H9 (cell line): Measurements from ENCODE around the gene LRRC8E. TPM values are rescaled to one million over a fixed set of nuclear protein-coding genes. Genes with fewer than 3 reads are reported as not detected.

Experiments used
- DNase-seq: peaks from one replicate; pipeline ENCODE4 v3.0.0-alpha.2; 2017
- H2AFZ ChIP-seq: one replicate; pipeline ENCODE4 v1.6.1; 2013; ENCODE audit warnings: mild to moderate bottlenecking, low read length, control low read depth, moderate library complexity
- H2AK5ac ChIP-seq: 2 replicates; pipeline ENCODE4 v1.6.1; 2013; ENCODE audit warnings: low read length, control low read depth, mixed read lengths; ENCODE audit not compliant: insufficient read length
- H2BK120ac ChIP-seq: one replicate; pipeline ENCODE4 v1.6.1; 2013; ENCODE audit warnings: low read depth, mild to moderate bottlenecking, low read length, control low read depth, inconsistent platforms; ENCODE audit not compliant: poor library complexity, severe bottlenecking
- H2BK12ac ChIP-seq: 2 replicates; pipeline ENCODE4 v1.6.1; 2013; ENCODE audit warnings: low read length, control low read depth, mixed read lengths, low read depth; ENCODE audit not compliant: insufficient read length
- H2BK15ac ChIP-seq: 2 replicates; pipeline ENCODE4 v1.6.1; 2013; ENCODE audit warnings: low read depth, low read length, control low read depth
- H2BK20ac ChIP-seq: one replicate; pipeline ENCODE4 v1.6.1; 2013; ENCODE audit warnings: low read depth, mild to moderate bottlenecking, low read length, control low read depth, inconsistent platforms; ENCODE audit not compliant: poor library complexity, severe bottlenecking
- H2BK5ac ChIP-seq: 2 replicates; pipeline ENCODE4 v1.6.1; 2013; ENCODE audit warnings: low read length, control low read depth, mixed read lengths; ENCODE audit not compliant: insufficient read length
- H3K14ac ChIP-seq: 2 replicates; pipeline ENCODE4 v1.6.1; 2013; ENCODE audit warnings: low read length, control low read depth; ENCODE audit not compliant: insufficient read depth
- H3K18ac ChIP-seq: 2 replicates; pipeline ENCODE4 v1.6.1; 2013; ENCODE audit warnings: low read depth, mild to moderate bottlenecking, mixed read lengths, low read length, control low read depth; ENCODE audit not compliant: insufficient read length
- H3K23ac ChIP-seq: 2 replicates; pipeline ENCODE4 v1.6.1; 2013; ENCODE audit warnings: low read length, control low read depth, mixed read lengths, low read depth; ENCODE audit not compliant: insufficient read length
- H3K23me2 ChIP-seq: 2 replicates; pipeline ENCODE4 v1.6.1; 2013; ENCODE audit warnings: low read depth, mild to moderate bottlenecking, mixed read lengths, low read length, control low read depth; ENCODE audit not compliant: insufficient read length, poor library complexity, severe bottlenecking
- H3K27ac ChIP-seq: 2 replicates; pipeline ENCODE4 v1.5.1; 2013; ENCODE audit warnings: low read length, control low read depth, mixed read lengths, low read depth; ENCODE audit not compliant: insufficient read length
- H3K27me3 ChIP-seq: 2 replicates; pipeline ENCODE4 v1.6.1; 2013; ENCODE audit warnings: low read length, control low read depth, inconsistent platforms; ENCODE audit not compliant: insufficient read depth
- H3K4ac ChIP-seq: 2 replicates; pipeline ENCODE4 v1.6.1; 2013; ENCODE audit warnings: low read depth, mild to moderate bottlenecking, control low read depth, inconsistent platforms, low read length, moderate library complexity
- H3K4me1 ChIP-seq: 2 replicates; pipeline ENCODE4 v1.6.1; 2013; ENCODE audit warnings: low read length, control low read depth, inconsistent platforms; ENCODE audit not compliant: insufficient read depth
- H3K4me2 ChIP-seq: 2 replicates; pipeline ENCODE4 v1.6.1; 2013; ENCODE audit warnings: low read length, control low read depth, mixed read lengths; ENCODE audit not compliant: insufficient read length, insufficient read depth
- H3K56ac ChIP-seq: 2 replicates; pipeline ENCODE4 v1.6.1; 2013; ENCODE audit warnings: low read depth, mild to moderate bottlenecking, mixed read lengths, low read length, control low read depth; ENCODE audit not compliant: insufficient read length
- H3K79me1 ChIP-seq: 2 replicates; pipeline ENCODE4 v1.6.1; 2013; ENCODE audit warnings: low read depth, mild to moderate bottlenecking, moderate library complexity, low read length, control low read depth, inconsistent platforms; ENCODE audit not compliant: insufficient read depth, poor library complexity, severe bottlenecking
- H3K79me2 ChIP-seq: 2 replicates; pipeline ENCODE4 v1.6.1; 2013; ENCODE audit warnings: low read length, control low read depth, inconsistent platforms; ENCODE audit not compliant: insufficient read depth
- H3K9ac ChIP-seq: 2 replicates; pipeline ENCODE4 v1.6.1; 2013; ENCODE audit warnings: low read length, control low read depth, mixed read lengths; ENCODE audit not compliant: insufficient read length; ENCODE audit errors: extremely low read depth
- H3K9me3 ChIP-seq: one replicate; pipeline ENCODE4 v1.6.1; 2013; ENCODE audit warnings: low read depth, low read length, inconsistent platforms; ENCODE audit not compliant: control insufficient read depth
- H3T11ph ChIP-seq: one replicate; pipeline ENCODE4 v1.6.1; 2013; ENCODE audit warnings: mild to moderate bottlenecking, low read length, control low read depth, inconsistent platforms
- H4K20me1 ChIP-seq: one replicate; pipeline ENCODE4 v1.6.1; 2013; ENCODE audit not compliant: control insufficient read depth, insufficient read length, insufficient read depth
- H4K5ac ChIP-seq: 2 replicates; pipeline ENCODE4 v1.6.1; 2013; ENCODE audit warnings: low read depth, mild to moderate bottlenecking, mixed read lengths, low read length, control low read depth; ENCODE audit not compliant: insufficient read length
- H4K8ac ChIP-seq: replicated peaks from 2 replicates; pipeline ENCODE4 v1.6.1; 2013; ENCODE audit warnings: low read length, control low read depth, mixed read lengths, low read depth; ENCODE audit not compliant: insufficient read length
- H4K91ac ChIP-seq: 2 replicates; pipeline ENCODE4 v1.6.1; 2013; ENCODE audit warnings: low read depth, mild to moderate bottlenecking, moderate library complexity, mixed read lengths, low read length, control low read depth; ENCODE audit not compliant: insufficient read length
- H3K27ac Mint-ChIP-seq, 3 experiments: 2 replicates in 2 of 3; 3 replicates in 1 of 3; pipeline ENCODE4 v1.8.0; 2020 to 2021; ENCODE audit warnings: mixed read lengths in 3 of 3, mild to moderate bottlenecking in 1 of 3, moderate library complexity in 1 of 3
- H3K27me3 Mint-ChIP-seq: 2 replicates; pipeline ENCODE4 v1.8.0; 2021; ENCODE audit warnings: low read depth, mild to moderate bottlenecking, moderate library complexity, mixed read lengths
- H3K36me3 Mint-ChIP-seq, 3 experiments: 2 replicates in 2 of 3; 3 replicates in 1 of 3; pipeline ENCODE4 v1.8.0; 2020 to 2021; ENCODE audit warnings: low read depth in 3 of 3, mixed read lengths in 3 of 3; ENCODE audit not compliant: insufficient read depth in 1 of 3
- H3K4me1 Mint-ChIP-seq, 2 experiments: 2 replicates each; pipeline ENCODE4 v1.8.0; 2020; ENCODE audit warnings: mixed read lengths in 2 of 2
- H3K4me3 Mint-ChIP-seq, 2 experiments: 2 replicates in 1 of 2; 3 replicates in 1 of 2; pipeline ENCODE4 v1.8.0; 2020 to 2021; ENCODE audit warnings: mild to moderate bottlenecking in 2 of 2, mixed read lengths in 2 of 2, moderate library complexity in 1 of 2
- H3K9me3 Mint-ChIP-seq, 2 experiments: 2 replicates in 1 of 2; 3 replicates in 1 of 2; pipeline ENCODE4 v1.8.0; 2020; ENCODE audit warnings: mild to moderate bottlenecking in 2 of 2, mixed read lengths in 2 of 2, moderate library complexity in 1 of 2
- CTCF ChIP-seq: fragments of 200-600 bp; sonication (generic); conservative IDR thresholded peaks from 3 replicates; pipeline ENCODE4 v1.8.0; 2021; ENCODE audit warnings: antibody characterized with exemption, mild to moderate bottlenecking
- WGBS: extraction: QIAGEN DNeasy Blood & Tissue Kit; methylation state at CpG from one replicate; pipeline ENCODE4 v1.1.7; 2013; ENCODE audit warnings: missing lambda C conversion rate, low lambda C conversion rate, mixed read lengths; ENCODE audit not compliant: insufficient read length; ENCODE audit errors: extremely low coverage; 5-methylcytosine and 5-hydroxymethylcytosine counted together
- total RNA-seq: library from RNA; stranded (reverse); gene quantifications from 2 replicates; pipeline ENCODE4 v1.2.1, GENCODE V29; 2021

The LRRC8E gene
- total RNA-seq, 1 experiment from 2014 or later, result 4.8 TPM

GRCh38 chr19:7912697-7913564, 24.6 kb downstream of the LRRC8E start:
- Mint-ChIP-seq H3K4me1 (peaks cover 7 to 12% of the 10 kb centered on the region in 2 experiments), H3K27ac (no peak overlapping the region), H3K9me3 (no peaks in the 10 kb centered on the region), H3K27me3 (peaks cover 39% of the 10 kb centered on the region), H3K36me3 (peaks cover 13 to 28% (median 24%) of the 10 kb centered on the region in 3 experiments; a peak in 6 of 7 replicates), H3K4me3 (no peak overlapping the region)
- H4K8ac ChIP-seq, result no peak overlapping the region
- H3K56ac ChIP-seq, result no peak overlapping the region
- no peak overlapping the region for H3K4me2 ChIP-seq
- no peak overlapping the region for H3K23ac ChIP-seq
- no peaks in the 10 kb centered on the region for H3K4me1 ChIP-seq
- H3K14ac ChIP-seq, result no peak overlapping the region
- no peaks in the 10 kb centered on the region for H4K20me1 ChIP-seq
- no peaks in the 10 kb centered on the region for H3K79me2 ChIP-seq
- H3K4ac ChIP-seq, result no peak overlapping the region
- no peaks in the 10 kb centered on the region for H3K79me1 ChIP-seq
- DNase-seq, result no peak
- H2AK5ac ChIP-seq, result no peak overlapping the region
- no peak for TF ChIP-seq CTCF
- no peak overlapping the region for H2BK12ac ChIP-seq
- no peak overlapping the region for H3K27ac ChIP-seq
- no peak overlapping the region for H3T11ph ChIP-seq
- no peak overlapping the region for H2BK15ac ChIP-seq
- no peak overlapping the region for H3K18ac ChIP-seq
- H2BK20ac ChIP-seq, result no peak overlapping the region
- H3K27me3 ChIP-seq, result peaks cover 16% of the 10 kb centered on the region; the same call in 1 of the 2 replicates
- no CpG with 5 or more reads among the region's 39 CpGs for WGBS
- H2AFZ ChIP-seq, result no peak overlapping the region
- no peak overlapping the region for H4K91ac ChIP-seq
- no peak overlapping the region for H4K5ac ChIP-seq
- no peak overlapping the region for H2BK120ac ChIP-seq
- H3K9ac ChIP-seq, result no peak overlapping the region
- no peak overlapping the region for H2BK5ac ChIP-seq
- no peaks in the 10 kb centered on the region for H3K9me3 ChIP-seq
- H3K23me2 ChIP-seq, result peaks cover 11% of the 10 kb centered on the region
